BLaER1 treated with 17β-estradiol and CSF1 and Interleukin-3, amounts not matched to agents 10 nM and 100 nM (cell line): ENCODE results near the gene TEX36.
"Not testable (repeated sequence)": the region's sequence is repeated elsewhere in the genome, so short reads cannot be mapped to it uniquely, and the experiment has no call there.

Experiments
- H3K27ac ChIP-seq, 11 experiments: shearing (Covaris generic); formaldehyde crosslinking; 2 replicates each; pipeline ENCODE4 v1.8.1; 2022
- H3K27me3 ChIP-seq, 11 experiments: shearing (Covaris generic); formaldehyde crosslinking; 2 replicates each; pipeline ENCODE4 v1.8.1; 2022
- H3K36me3 ChIP-seq, 11 experiments: shearing (Covaris generic); formaldehyde crosslinking; 2 replicates each; pipeline ENCODE4 v1.8.1; 2022
- H3K4me1 ChIP-seq, 10 experiments: shearing (Covaris generic); formaldehyde crosslinking; 2 replicates each; pipeline ENCODE4 v1.8.1; 2022
- H3K4me2 ChIP-seq, 11 experiments: shearing (Covaris generic); formaldehyde crosslinking; 2 replicates each; pipeline ENCODE4 v1.8.1; 2022
- H3K4me3 ChIP-seq, 10 experiments: shearing (Covaris generic); formaldehyde crosslinking; 2 replicates each; pipeline ENCODE4 v1.8.1; 2022
- H3K9ac ChIP-seq, 11 experiments: shearing (Covaris generic); formaldehyde crosslinking; 2 replicates each; pipeline ENCODE4 v1.8.1; 2022
- H3K9me3 ChIP-seq, 11 experiments: shearing (Covaris generic); formaldehyde crosslinking; replicated peaks in 1 of 11; 2 replicates each; pipeline ENCODE4 v1.8.1; 2022
- H4K20me1 ChIP-seq, 11 experiments: shearing (Covaris generic); formaldehyde crosslinking; 2 replicates each; pipeline ENCODE4 v1.8.1; 2022
- Cebpa-rat ChIP-seq, 11 experiments: shearing (Covaris generic); IDR thresholded peaks; 2 replicates each; pipeline ENCODE4 v1.8.1; 2022

Gene TEX36

DNA sequence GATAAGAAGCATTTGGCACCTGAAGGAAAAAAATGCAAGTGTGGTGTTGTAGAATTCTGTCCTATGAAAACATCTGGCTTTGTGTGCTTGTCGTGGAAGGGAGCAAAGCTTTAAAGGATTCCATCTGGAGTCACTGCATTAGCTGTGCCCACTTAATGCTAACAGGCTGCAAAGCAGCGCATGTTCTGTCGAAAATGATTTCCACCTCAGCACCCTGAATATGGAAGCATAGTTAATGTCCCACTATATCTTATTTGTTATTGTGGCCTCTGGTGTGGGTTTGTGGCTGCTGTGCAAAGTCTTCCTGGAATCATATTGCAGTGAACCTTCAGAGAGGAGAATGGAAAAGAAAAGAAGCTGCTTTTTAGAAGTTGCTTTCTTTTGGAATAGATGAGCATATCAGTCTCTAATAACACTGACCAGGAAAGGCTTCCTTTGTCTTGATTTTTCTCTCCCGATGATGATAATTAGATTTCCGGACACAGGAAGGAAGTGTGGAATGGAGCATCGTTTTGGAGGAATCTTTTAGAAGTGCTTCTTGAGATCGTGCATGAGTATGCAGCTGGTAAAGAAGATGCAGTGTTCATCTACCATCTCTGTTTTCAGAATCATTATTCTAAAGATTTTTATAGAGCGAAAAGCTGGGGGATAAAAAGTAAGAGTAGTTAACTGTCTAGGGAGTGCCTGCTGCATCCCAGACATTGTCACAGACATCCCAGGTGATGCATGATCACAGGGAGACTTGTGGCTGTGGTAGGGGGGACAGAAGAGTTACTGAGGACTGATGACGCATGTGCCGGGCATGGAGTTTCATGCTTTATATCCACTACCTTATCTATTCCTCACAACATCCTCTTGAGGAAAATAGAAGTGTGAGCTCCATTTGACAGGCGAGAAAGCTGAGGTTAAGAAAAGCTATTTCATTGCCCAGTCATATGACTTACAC is 54.6 kb downstream of the TEX36 start:
- TF ChIP-seq Cebpa-rat (IDR thresholded peaks at IDR 0.05) = no peak
- H3K9ac ChIP-seq = no peak overlapping the region
- H3K9me3 ChIP-seq = no peaks in the 10 kb centered on the region
- no peak overlapping the region for H3K4me3 ChIP-seq
- H3K4me1 ChIP-seq = 0 out of 20 replicates have a peak, but pooled peaks cover 0 to 5% (median 0%) of the 10 kb centered on the region in 10 experiments
- no peaks in the 10 kb centered on the region for H4K20me1 ChIP-seq
- no peaks in the 10 kb centered on the region for H3K27me3 ChIP-seq
- no peak overlapping the region for H3K4me2 ChIP-seq
- no peaks in the 10 kb centered on the region for H3K36me3 ChIP-seq
- H3K27ac ChIP-seq = no peak overlapping the region

GRCh38 chr10:125627646-125628045 is 55.3 kb downstream of the TEX36 start:
- Histone ChIP-seq H4K20me1 (no peaks in the 10 kb centered on the region), H3K36me3 (no peaks in the 10 kb centered on the region), H3K4me3 (no peak overlapping the region), H3K4me1 (0 out of 20 replicates have a peak, but pooled peaks cover 0 to 5% (median 0%) of the 10 kb centered on the region in 10 experiments), H3K4me2 (no peak overlapping the region), H3K9me3 (no peaks in the 10 kb centered on the region), H3K27ac (no peak overlapping the region), H3K27me3 (no peaks in the 10 kb centered on the region), H3K9ac (no peak overlapping the region)
- no peak for TF ChIP-seq Cebpa-rat (IDR thresholded peaks at IDR 0.05)

GRCh38 chr10:125626671-125627070 is 56.3 kb downstream of the TEX36 start:
- no peak overlapping the region for H3K27ac ChIP-seq
- peaks cover 0 to 3% (median 0%) of the 10 kb centered on the region in 11 experiments; a peak in 4 of 22 replicates for H3K9me3 ChIP-seq
- H3K27me3 ChIP-seq = no peaks in the 10 kb centered on the region
- no peak overlapping the region for H3K4me3 ChIP-seq
- no peaks in the 10 kb centered on the region for H3K36me3 ChIP-seq
- H3K4me2 ChIP-seq = no peak overlapping the region
- H3K9ac ChIP-seq = no peak overlapping the region
- H3K4me1 ChIP-seq = 0 out of 20 replicates have a peak, but pooled peaks cover 0 to 5% (median 0%) of the 10 kb centered on the region in 10 experiments
- TF ChIP-seq Cebpa-rat (IDR thresholded peaks at IDR 0.05) = no peak
- H4K20me1 ChIP-seq = no peaks in the 10 kb centered on the region

DNA sequence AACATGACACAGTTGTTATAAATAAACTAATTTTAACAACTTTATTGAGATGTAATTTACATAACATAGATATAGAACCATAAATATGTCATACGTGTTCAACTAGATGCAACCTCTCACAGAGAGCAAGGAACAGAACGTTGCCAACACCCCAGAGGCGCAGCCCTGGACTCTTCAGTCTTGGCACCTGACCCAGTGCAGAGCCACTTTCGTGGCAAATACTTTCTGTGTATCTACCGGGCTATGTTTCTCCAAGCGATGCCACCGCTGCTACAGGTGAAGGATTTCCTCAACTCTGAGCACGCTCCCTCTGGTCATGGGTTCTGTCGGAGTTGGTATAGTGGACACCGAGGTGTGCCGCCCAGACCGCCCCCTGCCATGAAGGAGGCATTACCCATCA is 57.4 kb downstream of the TEX36 start:
- H3K4me1 ChIP-seq = 0 out of 20 replicates have a peak, but pooled peaks cover 0 to 5% (median 0%) of the 10 kb centered on the region in 10 experiments
- no peak for TF ChIP-seq Cebpa-rat (IDR thresholded peaks at IDR 0.05)

DNA sequence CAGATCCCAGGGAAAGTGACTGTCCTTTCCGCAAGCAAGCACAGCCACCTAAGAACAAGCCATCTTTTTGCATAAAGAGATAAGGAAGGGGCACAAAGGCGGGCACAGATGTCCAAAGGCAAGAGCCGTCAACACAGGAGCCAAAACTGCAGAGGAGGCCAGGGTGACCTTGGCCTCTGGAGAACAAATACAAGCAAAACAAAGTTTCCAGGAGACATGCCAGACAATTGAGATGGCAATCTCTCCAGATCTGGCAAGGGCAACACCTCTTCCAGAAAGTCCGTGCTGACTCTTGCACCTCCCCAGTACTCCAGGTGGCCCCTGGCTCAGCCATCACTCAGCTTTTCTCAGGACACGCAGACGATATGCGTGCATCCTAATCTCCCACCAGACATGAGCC is 58.2 kb downstream of the TEX36 start:
- Histone ChIP-seq H4K20me1 (no peaks in the 10 kb centered on the region), H3K4me1 (0 out of 20 replicates have a peak, but pooled peaks cover 0 to 5% (median 0%) of the 10 kb centered on the region in 10 experiments), H3K4me3 (no peak overlapping the region), H3K9ac (no peak overlapping the region), H3K4me2 (no peak overlapping the region), H3K27me3 (no peaks in the 10 kb centered on the region), H3K27ac (no peak overlapping the region), H3K9me3 (peaks cover 0 to 9% (median 0%) of the 10 kb centered on the region in 11 experiments; a peak in 4 of 22 replicates), H3K36me3 (no peaks in the 10 kb centered on the region)
- TF ChIP-seq Cebpa-rat (IDR thresholded peaks at IDR 0.05) = no peak

More for the DNA sequence above, 57.4 kb downstream of the TEX36 start:
- H3K9me3 ChIP-seq = peaks cover 0 to 9% (median 0%) of the 10 kb centered on the region in 11 experiments; a peak in 4 of 22 replicates
- no peaks in the 10 kb centered on the region for H4K20me1 ChIP-seq
- no peak overlapping the region for H3K4me3 ChIP-seq
- no peak overlapping the region for H3K27ac ChIP-seq
- H3K36me3 ChIP-seq = no peaks in the 10 kb centered on the region
- H3K4me2 ChIP-seq = no peak overlapping the region
- no peaks in the 10 kb centered on the region for H3K27me3 ChIP-seq
- no peak overlapping the region for H3K9ac ChIP-seq

- Histone ChIP-seq H3K36me3 (no peaks in the 10 kb centered on the region), H3K27ac (no peak overlapping the region), H3K4me2 (no peak overlapping the region), H3K27me3 (no peaks in the 10 kb centered on the region), H3K4me1 (no peaks in the 10 kb centered on the region), H3K4me3 (no peak overlapping the region), H3K9me3 (peaks cover 0 to 9% (median 3%) of the 10 kb centered on the region in 11 experiments; a peak in 5 of 22 replicates), H4K20me1 (no peaks in the 10 kb centered on the region), H3K9ac (no peak overlapping the region)
- no peak for TF ChIP-seq Cebpa-rat (IDR thresholded peaks at IDR 0.05)
These were observed 61.9 kb downstream of the TEX36 start for GRCh38 chr10:125621052-125621451.

GRCh38 chr10:125620401-125620800 is 62.6 kb downstream of the TEX36 start:
- Histone ChIP-seq H3K4me1 (no peaks in the 10 kb centered on the region), H3K4me3 (no peak overlapping the region), H3K36me3 (no peaks in the 10 kb centered on the region), H4K20me1 (no peaks in the 10 kb centered on the region), H3K27me3 (no peaks in the 10 kb centered on the region), H3K27ac (no peak overlapping the region), H3K9ac (no peak overlapping the region), H3K4me2 (no peak overlapping the region), H3K9me3 (peaks cover 0 to 9% (median 3%) of the 10 kb centered on the region in 11 experiments; a peak in 5 of 22 replicates)
- no peak for TF ChIP-seq Cebpa-rat (IDR thresholded peaks at IDR 0.05)

DNA sequence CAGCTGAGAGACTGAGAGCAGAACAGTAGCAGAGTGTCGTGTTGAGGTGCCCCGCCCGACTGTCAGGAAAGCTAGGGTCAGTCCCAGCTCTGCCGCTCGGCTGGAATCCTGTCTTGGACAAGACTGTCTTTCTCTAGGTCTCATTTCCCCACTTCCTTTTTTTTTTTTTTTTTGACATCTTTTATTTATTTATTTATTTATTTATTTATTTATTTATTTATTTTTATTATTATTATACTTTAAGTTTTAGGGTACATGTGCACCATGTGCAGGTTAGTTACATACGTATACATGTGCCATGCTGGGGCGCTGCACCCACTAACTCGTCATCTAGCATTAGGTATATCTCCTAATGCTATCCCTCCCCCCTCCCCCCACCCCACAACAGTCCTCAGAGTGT is 69.9 kb downstream of the TEX36 start:
- not testable (repeated sequence) for H3K4me1 ChIP-seq, H3K9me3 ChIP-seq, H3K9ac ChIP-seq, H3K4me3 ChIP-seq, H3K27me3 ChIP-seq, H3K27ac ChIP-seq, H3K4me2 ChIP-seq, H4K20me1 ChIP-seq, H3K36me3 ChIP-seq

- no peaks in the 10 kb centered on the region for H4K20me1 ChIP-seq
- no peaks in the 10 kb centered on the region for H3K9me3 ChIP-seq
- H3K4me2 ChIP-seq = no peak overlapping the region
- no peak overlapping the region for H3K27ac ChIP-seq
- H3K4me1 ChIP-seq = no peaks in the 10 kb centered on the region
- no peak overlapping the region for H3K9ac ChIP-seq
- no peak for TF ChIP-seq Cebpa-rat (IDR thresholded peaks at IDR 0.05)
- no peak overlapping the region for H3K4me3 ChIP-seq
- no peaks in the 10 kb centered on the region for H3K27me3 ChIP-seq
- no peaks in the 10 kb centered on the region for H3K36me3 ChIP-seq
These were observed 71.2 kb downstream of the TEX36 start for GRCh38 chr10:125611756-125612155.

DNA sequence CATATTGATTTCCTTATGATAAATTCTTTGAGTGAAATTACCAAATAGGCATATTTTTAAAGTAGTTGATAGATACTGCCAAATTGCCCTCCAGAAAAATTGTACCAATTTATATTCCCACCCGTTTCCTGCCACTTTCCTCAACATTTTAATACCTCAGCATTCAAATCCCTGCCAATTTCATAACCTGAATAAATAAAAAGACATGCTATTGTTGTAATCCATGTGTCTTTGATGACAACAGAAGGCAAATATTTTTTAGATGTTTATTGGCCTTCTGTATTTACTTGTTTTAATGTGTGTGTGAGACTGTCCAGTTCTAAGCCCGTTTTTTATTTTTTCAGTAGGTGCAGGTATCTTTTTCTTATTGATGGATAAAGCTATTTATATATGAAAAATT is 71.7 kb downstream of the TEX36 start:
- Histone ChIP-seq H3K4me1 (no peaks in the 10 kb centered on the region), H3K4me2 (no peak overlapping the region), H3K4me3 (no peak overlapping the region), H4K20me1 (no peaks in the 10 kb centered on the region), H3K27ac (no peak overlapping the region), H3K27me3 (no peaks in the 10 kb centered on the region), H3K9ac (no peak overlapping the region), H3K9me3 (no peaks in the 10 kb centered on the region), H3K36me3 (no peaks in the 10 kb centered on the region)
- TF ChIP-seq Cebpa-rat (IDR thresholded peaks at IDR 0.05) = no peak
